Tibial artery (tissue), 4 donors: ENCODE data around the gene SCMH1.

Experiments used
- DNase-seq, 2 donors: peaks; one replicate each; pipeline ENCODE4 v3.0.0-alpha.2; 2019
- H3K27ac ChIP-seq, 2 donors: fragments of 200-600 bp; sonication (generic) in 1 of 2; 1 replicate in 1 of 2; 2 replicates in 1 of 2; pipeline ENCODE4 v1.5.1; 2018 to 2019; ENCODE audit warnings: mild to moderate bottlenecking in 1 of 2
- H3K27me3 ChIP-seq, 2 donors: fragments of 200-600 bp; sonication (generic) in 1 of 2; one replicate each; pipeline versions ENCODE4 v1.5.1 to v1.6.0; 2016 to 2019
- H3K36me3 ChIP-seq, 3 donors: fragments of 200-600 bp; sonication (generic) in 2 of 3; one replicate each; pipeline ENCODE4 v1.5.1; 2016 to 2019; ENCODE audit warnings: mild to moderate bottlenecking in 2 of 3
- H3K4me1 ChIP-seq, 4 donors: fragments of 200-600 bp; sonication (generic) in 2 of 4; 1 replicate in 3 of 4; 2 replicates in 1 of 4; pipeline ENCODE4 v1.5.1; 2016 to 2019
- H3K4me3 ChIP-seq, 2 donors: fragments of 200-600 bp; sonication (generic) in 1 of 2; 1 replicate in 1 of 2; 2 replicates in 1 of 2; pipeline ENCODE4 v1.5.1; 2018 to 2019; ENCODE audit warnings: mild to moderate bottlenecking in 2 of 2
- H3K9me3 ChIP-seq, 3 donors: fragments of 200-600 bp; sonication (generic) in 1 of 3; one replicate each; pipeline ENCODE4 v1.5.1; 2016 to 2019
- CTCF ChIP-seq, 2 experiments: fragments of 200-600 bp in 1 of 2; fragments of 450-650 bp in 1 of 2; IDR thresholded peaks; one replicate each; pipeline ENCODE4 v1.5.1; 2017 to 2019; ENCODE audit warnings: antibody characterized with exemption in 2 of 2, mild to moderate bottlenecking in 1 of 2, moderate library complexity in 1 of 2
- intact Hi-C: fragments of 100-400 bp; cut with DNase I; formaldehyde crosslinking; loops from one replicate; pipeline ENCODE4 v1.15.0; 2023; ENCODE audit warnings: low total_unique reads

Gene SCMH1

DNA sequence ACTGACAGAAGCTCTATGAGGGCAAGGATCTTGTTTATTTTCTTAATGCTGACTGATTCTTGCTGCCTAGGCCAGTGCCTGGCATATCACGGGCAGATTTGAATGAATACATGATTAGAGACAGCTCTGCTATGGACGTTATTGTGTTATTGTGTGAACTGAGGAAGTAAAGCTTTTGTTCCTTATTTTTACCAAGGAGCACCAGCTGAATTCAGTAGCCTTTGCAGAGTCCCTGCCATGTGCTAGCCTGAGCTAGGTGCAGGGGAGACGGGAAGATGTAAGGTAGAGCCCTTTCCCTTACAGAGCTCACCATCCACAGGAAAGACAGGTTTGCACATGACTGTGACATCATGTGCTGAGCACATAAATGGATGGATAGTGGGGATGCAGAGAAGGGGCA is 36.0 kb upstream of the SCMH1 start:
- DNase-seq = no peak
- H3K4me3 ChIP-seq = no peak overlapping the region
- no peak overlapping the region for H3K27ac ChIP-seq
- H3K4me1 ChIP-seq = peaks cover 0 to 4% (median 0%) of the 10 kb centered on the region in 4 donors
- H3K36me3 ChIP-seq = no peaks in the 10 kb centered on the region
- H3K9me3 ChIP-seq = no peaks in the 10 kb centered on the region
- intact Hi-C loops = no loop called here
- peaks cover 0 to 50% of the 10 kb centered on the region in 2 donors for H3K27me3 ChIP-seq
- TF ChIP-seq CTCF (IDR thresholded peaks at IDR 0.05) = no peak

- H3K27me3 ChIP-seq = peaks cover 0 to 44% of the 10 kb centered on the region in 2 donors
- DNase-seq = no peak
- no peaks in the 10 kb centered on the region for H3K4me1 ChIP-seq
- no peaks in the 10 kb centered on the region for H3K36me3 ChIP-seq
- no peak for TF ChIP-seq CTCF (IDR thresholded peaks at IDR 0.05)
- H3K9me3 ChIP-seq = no peaks in the 10 kb centered on the region
- H3K27ac ChIP-seq = no peak overlapping the region
- intact Hi-C loops = no loop called here
- H3K4me3 ChIP-seq = no peak overlapping the region
Observed at GRCh38 chr1:41277371-41277975, 35.4 kb upstream of the SCMH1 start.

DNA sequence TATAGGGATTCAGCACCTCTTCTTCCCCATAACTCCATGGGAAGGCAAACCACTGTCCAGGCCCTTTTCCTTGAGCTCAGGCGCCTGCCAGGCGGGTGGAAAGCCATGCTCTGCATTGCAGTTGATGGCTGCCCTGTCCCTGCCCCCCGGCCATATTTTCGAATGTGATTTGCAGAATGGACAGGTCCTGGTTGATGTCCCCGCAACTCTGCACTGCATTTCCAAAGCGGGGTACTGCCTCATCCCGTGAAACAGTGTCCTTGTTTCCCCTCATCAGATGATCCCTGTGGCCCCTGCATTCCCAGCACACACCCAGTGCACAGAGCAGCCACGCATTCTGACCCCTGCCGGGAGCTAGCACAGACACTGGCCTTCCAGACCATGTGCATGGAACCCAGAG is 33.7 kb upstream of the SCMH1 start:
- TF ChIP-seq CTCF (IDR thresholded peaks at IDR 0.05) = no peak
- Histone ChIP-seq H3K9me3 (no peaks in the 10 kb centered on the region), H3K4me3 (no peak overlapping the region), H3K27me3 (peaks cover 0 to 36% of the 10 kb centered on the region in 2 donors), H3K4me1 (no peaks in the 10 kb centered on the region), H3K27ac (no peak overlapping the region), H3K36me3 (no peaks in the 10 kb centered on the region)
- intact Hi-C loops = no loop called here
- DNase-seq = no peak

GRCh38 chr1:41274752-41275545 is 32.8 kb upstream of the SCMH1 start:
- Histone ChIP-seq H3K9me3 (no peaks in the 10 kb centered on the region), H3K4me1 (no peaks in the 10 kb centered on the region), H3K36me3 (no peaks in the 10 kb centered on the region), H3K4me3 (no peak overlapping the region), H3K27ac (no peak overlapping the region), H3K27me3 (peaks cover 0 to 29% of the 10 kb centered on the region in 2 donors)
- DNase-seq = peak in 1 of 2 donors; percentile 28
- TF ChIP-seq CTCF (IDR thresholded peaks at IDR 0.05) = no peak
- intact Hi-C loops = no loop called here

GRCh38 chr1:41272601-41273000 is 30.5 kb upstream of the SCMH1 start:
- Histone ChIP-seq H3K27ac (no peak overlapping the region), H3K27me3 (peaks cover 0 to 5% of the 10 kb centered on the region in 2 donors), H3K4me1 (no peaks in the 10 kb centered on the region), H3K36me3 (no peaks in the 10 kb centered on the region), H3K4me3 (no peak overlapping the region), H3K9me3 (no peaks in the 10 kb centered on the region)
- intact Hi-C loops = no loop called here
- no peak for DNase-seq
- no peak for TF ChIP-seq CTCF (IDR thresholded peaks at IDR 0.05)
